ENCODE results near the gene ZDHHC23. TPM values are rescaled to one million over a fixed set of nuclear protein-coding genes. Genes with fewer than 3 reads are reported as not detected.

ZDHHC23 gene, protein sequence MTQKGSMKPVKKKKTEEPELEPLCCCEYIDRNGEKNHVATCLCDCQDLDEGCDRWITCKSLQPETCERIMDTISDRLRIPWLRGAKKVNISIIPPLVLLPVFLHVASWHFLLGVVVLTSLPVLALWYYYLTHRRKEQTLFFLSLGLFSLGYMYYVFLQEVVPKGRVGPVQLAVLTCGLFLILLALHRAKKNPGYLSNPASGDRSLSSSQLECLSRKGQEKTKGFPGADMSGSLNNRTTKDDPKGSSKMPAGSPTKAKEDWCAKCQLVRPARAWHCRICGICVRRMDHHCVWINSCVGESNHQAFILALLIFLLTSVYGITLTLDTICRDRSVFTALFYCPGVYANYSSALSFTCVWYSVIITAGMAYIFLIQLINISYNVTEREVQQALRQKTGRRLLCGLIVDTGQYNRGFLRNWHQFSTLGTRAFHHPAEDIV
- 4.7 and 8.5 TPM in 2 replicates for total RNA-seq
- polyA plus RNA-seq: 1.9 and 3.3 TPM in 2 replicates

DNA sequence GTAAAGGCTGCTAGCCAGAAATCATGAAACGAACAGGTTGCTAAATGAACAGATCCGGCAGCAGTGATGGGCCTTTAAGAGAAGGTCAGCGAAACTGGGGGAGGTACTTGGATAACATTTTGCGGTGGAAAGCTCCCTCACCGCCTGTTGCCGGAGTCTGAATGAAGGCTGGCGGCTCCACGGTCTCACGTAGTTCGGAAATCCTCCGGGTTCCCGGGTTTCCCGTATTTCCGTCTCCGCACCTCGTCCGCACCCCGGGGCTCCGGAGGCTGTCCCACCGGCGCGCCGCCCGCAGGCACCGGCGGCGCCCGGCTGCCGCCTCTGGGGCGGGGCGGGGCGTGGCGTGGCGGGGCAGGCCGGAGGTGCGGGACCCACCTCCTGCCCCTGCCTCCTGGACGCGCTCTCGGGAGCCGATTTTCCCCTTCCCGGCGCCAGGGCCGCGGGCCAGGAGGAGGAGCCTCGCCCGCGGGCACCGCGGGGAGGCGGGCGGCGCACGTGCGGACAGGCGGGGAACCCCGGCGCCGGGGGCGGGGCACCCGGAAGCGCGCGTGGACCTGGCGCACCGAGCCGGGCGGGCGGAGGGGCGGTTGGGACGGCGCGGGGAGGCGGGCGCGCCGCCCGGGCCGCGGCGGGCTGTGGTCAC, at the start of gene ZDHHC23:
Gene ZDHHC23 (plus strand): TSS at position 642 of the 643 bp plus-strand sequence. CDS start 790 bp downstream, outside the sequence.
- TF ChIP-seq, protein P1, sequence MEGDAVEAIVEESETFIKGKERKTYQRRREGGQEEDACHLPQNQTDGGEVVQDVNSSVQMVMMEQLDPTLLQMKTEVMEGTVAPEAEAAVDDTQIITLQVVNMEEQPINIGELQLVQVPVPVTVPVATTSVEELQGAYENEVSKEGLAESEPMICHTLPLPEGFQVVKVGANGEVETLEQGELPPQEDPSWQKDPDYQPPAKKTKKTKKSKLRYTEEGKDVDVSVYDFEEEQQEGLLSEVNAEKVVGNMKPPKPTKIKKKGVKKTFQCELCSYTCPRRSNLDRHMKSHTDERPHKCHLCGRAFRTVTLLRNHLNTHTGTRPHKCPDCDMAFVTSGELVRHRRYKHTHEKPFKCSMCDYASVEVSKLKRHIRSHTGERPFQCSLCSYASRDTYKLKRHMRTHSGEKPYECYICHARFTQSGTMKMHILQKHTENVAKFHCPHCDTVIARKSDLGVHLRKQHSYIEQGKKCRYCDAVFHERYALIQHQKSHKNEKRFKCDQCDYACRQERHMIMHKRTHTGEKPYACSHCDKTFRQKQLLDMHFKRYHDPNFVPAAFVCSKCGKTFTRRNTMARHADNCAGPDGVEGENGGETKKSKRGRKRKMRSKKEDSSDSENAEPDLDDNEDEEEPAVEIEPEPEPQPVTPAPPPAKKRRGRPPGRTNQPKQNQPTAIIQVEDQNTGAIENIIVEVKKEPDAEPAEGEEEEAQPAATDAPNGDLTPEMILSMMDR (IDR thresholded peaks at IDR 0.05; ENCODE audit: poor library complexity): no peak
- TF ChIP-seq EZH2phosphoT487 (IDR thresholded peaks at IDR 0.05; ENCODE audit: low read depth, severe bottlenecking, unreplicated experiment) (no peak), EZH2 (IDR thresholded peaks at IDR 0.05; ENCODE audit: borderline replicate concordance) (no peak)
- Histone ChIP-seq H3K27me3 (peaks cover 3% of the 10 kb centered on the region), H3K36me3 (replicated peaks; ENCODE audit: insufficient read depth, low read depth) (no peaks in the 10 kb centered on the region), H3K9me2 (replicated peaks; ENCODE audit: insufficient read depth) (no peaks in the 10 kb centered on the region), H3K79me2 (no peaks in the 10 kb centered on the region), H3K4me3 (peak within 1 kb of the TSS; percentile 87), H3K4me1 (ENCODE audit: insufficient read depth) (no peaks in the 10 kb centered on the region), H3K4me2 (peak within 1 kb of the TSS; percentile 99), H3K27ac (peak within 1 kb of the TSS; percentile 62), H4K20me1 (ENCODE audit: insufficient read depth, poor library complexity, severe bottlenecking) (no peaks in the 10 kb centered on the region), H3K9me3 (ENCODE audit: low read depth) (no peaks in the 10 kb centered on the region), H2AFZ (peak within 1 kb of the TSS; percentile 93)
- 0% methylated on average over 28 of the region's 80 CpGs for WGBS (ENCODE audit: low lambda C conversion rate, missing lambda C conversion rate)
- peak; percentile 87 for DNase-seq (ENCODE audit: low spot score)

DNA sequence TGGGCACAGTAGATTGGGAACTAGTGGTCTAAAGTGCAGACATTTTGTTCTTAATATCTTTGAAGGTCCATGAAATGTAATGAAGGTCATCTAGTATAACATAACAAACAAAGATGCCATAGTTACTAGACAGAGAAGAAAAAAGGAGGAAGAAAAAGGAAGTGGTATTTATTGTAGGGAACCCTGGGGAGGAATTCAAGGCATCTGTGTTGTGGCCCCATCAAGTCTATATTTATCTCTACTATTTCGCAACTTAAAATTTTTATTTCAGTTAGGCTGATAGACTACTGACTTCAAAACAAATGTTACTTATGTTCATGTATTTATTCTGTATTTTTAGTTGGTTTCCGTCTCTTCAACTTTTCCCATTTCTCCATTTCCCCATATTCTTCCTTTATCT, 48.9 kb upstream of the ZDHHC23 start:
- Histone ChIP-seq H3K4me1 (ENCODE audit: insufficient read depth) (no peaks in the 10 kb centered on the region), H3K27ac (no peak overlapping the region), H3K27me3 (no peaks in the 10 kb centered on the region), H3K9me3 (ENCODE audit: low read depth) (no peaks in the 10 kb centered on the region), H3K9me2 (replicated peaks; ENCODE audit: insufficient read depth) (no peaks in the 10 kb centered on the region), H3K4me3 (no peak overlapping the region), H4K20me1 (ENCODE audit: insufficient read depth, poor library complexity, severe bottlenecking) (no peaks in the 10 kb centered on the region), H3K4me2 (peak overlapping the region; percentile 16), H3K36me3 (replicated peaks; ENCODE audit: insufficient read depth, low read depth) (no peaks in the 10 kb centered on the region), H3K79me2 (no peaks in the 10 kb centered on the region), H2AFZ (no peak overlapping the region)
- no peak for DNase-seq (ENCODE audit: low spot score)
- WGBS (ENCODE audit: low lambda C conversion rate, missing lambda C conversion rate): 91% methylated on average over 2 of the region's 2 CpGs
- TF ChIP-seq EZH2phosphoT487 (IDR thresholded peaks at IDR 0.05; ENCODE audit: low read depth, severe bottlenecking, unreplicated experiment) (no peak), EZH2 (IDR thresholded peaks at IDR 0.05; ENCODE audit: borderline replicate concordance) (no peak)
- TF ChIP-seq, protein P1 (IDR thresholded peaks at IDR 0.05; ENCODE audit: poor library complexity): no peak

DNA sequence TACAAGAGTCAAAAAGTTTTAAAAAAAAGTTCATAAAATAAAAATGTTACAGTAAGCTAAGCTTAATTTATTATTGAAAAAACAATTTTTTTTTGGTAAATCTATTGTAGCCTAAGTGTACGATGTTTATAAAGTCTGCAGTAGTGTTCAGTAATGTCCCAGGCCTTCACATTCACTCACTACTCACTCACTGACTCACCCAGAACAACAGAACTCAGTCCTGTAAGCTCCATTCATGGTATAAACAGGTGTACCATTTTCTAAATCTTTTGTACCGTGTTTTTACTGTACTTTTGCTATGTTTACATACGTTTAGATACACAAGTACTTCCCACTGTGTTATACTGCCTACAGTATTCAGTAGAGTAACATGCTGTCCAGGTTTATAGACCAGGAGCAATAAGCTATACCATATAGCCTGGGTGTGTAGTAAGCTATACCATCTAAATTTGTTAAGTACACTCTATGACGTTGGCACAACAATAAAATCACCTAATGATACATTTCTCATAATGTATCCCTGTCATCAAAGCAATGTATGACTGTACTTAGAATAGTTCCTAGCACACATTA, 41.2 kb upstream of the ZDHHC23 start:
- Histone ChIP-seq H4K20me1 (ENCODE audit: insufficient read depth, poor library complexity, severe bottlenecking) (no peaks in the 10 kb centered on the region), H3K27me3 (no peaks in the 10 kb centered on the region), H3K9me3 (ENCODE audit: low read depth) (no peaks in the 10 kb centered on the region), H3K9me2 (replicated peaks; ENCODE audit: insufficient read depth) (no peaks in the 10 kb centered on the region), H3K4me2 (no peak overlapping the region), H2AFZ (no peak overlapping the region), H3K79me2 (no peaks in the 10 kb centered on the region), H3K36me3 (replicated peaks; ENCODE audit: insufficient read depth, low read depth) (no peaks in the 10 kb centered on the region), H3K4me1 (ENCODE audit: insufficient read depth) (no peaks in the 10 kb centered on the region), H3K27ac (no peak overlapping the region), H3K4me3 (no peak overlapping the region)
- 83% methylated on average over 4 of the region's 4 CpGs for WGBS (ENCODE audit: low lambda C conversion rate, missing lambda C conversion rate)
- no peak for DNase-seq (ENCODE audit: low spot score)
- TF ChIP-seq EZH2phosphoT487 (IDR thresholded peaks at IDR 0.05; ENCODE audit: low read depth, severe bottlenecking, unreplicated experiment) (no peak), EZH2 (IDR thresholded peaks at IDR 0.05; ENCODE audit: borderline replicate concordance) (no peak)
- TF ChIP-seq, protein P1 (IDR thresholded peaks at IDR 0.05; ENCODE audit: poor library complexity): no peak

All from hepatocyte (in vitro differentiated cells).